GM12878 (cell line): ENCODE data around the gene CDSN. TPM values are rescaled to one million over a fixed set of nuclear protein-coding genes. Genes with fewer than 3 reads are reported as not detected.

Experiments used
- ATAC-seq: fragments of 200-7000 bp; cut with Tn5 transposase; 3 replicates; pipeline ENCODE4 v1.9.1; 2020; ENCODE audit warnings: mild to moderate bottlenecking, moderate library complexity
- BruUV-seq: library from RNA; stranded (reverse); fragments of 400-500 nt; replicated peaks from 2 replicates; lab custom pipeline; 2021; lab: Mats Ljungman, UMichigan
- CTCF ChIA-PET: fragments of 300-600 bp; sonication (Branson Sonifier 250); formaldehyde crosslinking; extraction: SDS; loops from one replicate; lab custom pipeline; 2021; ENCODE audit warnings: inconsistent platforms; lab: Yijun Ruan, JAX
- POLR2A ChIA-PET: fragments of 350-600 bp; formaldehyde crosslinking; extraction: SDS; loops from one replicate; lab custom pipeline; 2021; ENCODE audit warnings: inconsistent platforms; lab: Charles Lee
- RAD21 ChIA-PET: fragments of 300-600 bp; sonication (Branson Sonifier 250); formaldehyde crosslinking; loops from one replicate; lab custom pipeline; 2023; ENCODE audit warnings: antibody characterized with exemption; ENCODE audit not compliant: unreplicated experiment; lab: Charles Lee
- SMC1A ChIA-PET: fragments of 300-600 bp; sonication (Branson Sonifier 250); formaldehyde crosslinking; loops from one replicate; lab custom pipeline; 2023; ENCODE audit not compliant: unreplicated experiment, uncharacterized antibody; lab: Charles Lee
- DNase-seq: peaks from one replicate; pipeline ENCODE4 v3.0.0-alpha.2; 2011; ENCODE audit warnings: low read depth, low spot score
- FAIRE-seq: peaks from 3 replicates; lab custom pipeline; 2011; peaks lifted over from hg19 to GRCh38; lab: Jason Lieb, UNC
- H2AFZ ChIP-seq: 2 replicates; pipeline ENCODE4 v1.6.0; 2011; ENCODE audit warnings: low read depth, low read length, control low read depth; ENCODE audit not compliant: control insufficient read depth
- H3K27ac ChIP-seq: 2 replicates; pipeline ENCODE4 v1.5.1; 2011; ENCODE audit warnings: control low read depth; ENCODE audit not compliant: control insufficient read depth, insufficient read depth
- H3K27me3 ChIP-seq, 2 experiments: replicated peaks in 1 of 2; 2 replicates each; pipeline versions ENCODE4 v1.6.0 to v1.6.1; 2011; ENCODE audit warnings: low read length in 1 of 2; ENCODE audit not compliant: control insufficient read depth in 2 of 2, insufficient read depth in 2 of 2
- H3K36me3 ChIP-seq, 2 experiments: 2 replicates each; pipeline ENCODE4 v1.5.1; 2011; ENCODE audit warnings: low read length in 1 of 2; ENCODE audit not compliant: control insufficient read depth in 2 of 2, insufficient read depth in 2 of 2
- H3K4me1 ChIP-seq: 2 replicates; pipeline ENCODE4 v1.6.1; 2011; ENCODE audit warnings: mild to moderate bottlenecking, low read length, moderate library complexity, mixed read lengths; ENCODE audit not compliant: control insufficient read depth, insufficient read depth
- H3K4me2 ChIP-seq: 2 replicates; pipeline ENCODE4 v1.6.0; 2011; ENCODE audit warnings: control low read depth; ENCODE audit not compliant: control insufficient read depth, insufficient read depth
- H3K4me3 ChIP-seq: fragments of 200-600 bp; sonication (generic); 2 replicates; pipeline ENCODE4 v1.5.1; 2016
- H3K79me2 ChIP-seq: 2 replicates; pipeline ENCODE4 v1.6.0; 2011; ENCODE audit warnings: low read length; ENCODE audit not compliant: control insufficient read depth, insufficient read depth
- H3K9ac ChIP-seq: 2 replicates; pipeline ENCODE4 v1.8.0; 2011; ENCODE audit warnings: low read length, control low read depth, mixed read lengths; ENCODE audit not compliant: control insufficient read depth, insufficient read depth
- H3K9me3 ChIP-seq: replicated peaks from 3 replicates; pipeline ENCODE4 v1.5.1; 2011; ENCODE audit warnings: mild to moderate bottlenecking, low read length; ENCODE audit not compliant: control insufficient read depth, insufficient read depth
- H4K20me1 ChIP-seq: 2 replicates; pipeline ENCODE4 v1.6.0; 2011; ENCODE audit not compliant: control insufficient read depth, insufficient read depth
- ATF7 ChIP-seq: fragments of 450-650 bp; IDR thresholded peaks from 2 replicates; pipeline ENCODE4 v1.6.1; 2016; ENCODE audit warnings: low read depth, mild to moderate bottlenecking
- BCLAF1 ChIP-seq: fragments of 450-650 bp; IDR thresholded peaks from 2 replicates; pipeline ENCODE4 v1.6.1; 2017; ENCODE audit warnings: antibody characterized with exemption, mild to moderate bottlenecking, moderate library complexity
- IKZF2 ChIP-seq, 2 experiments: fragments of 450-650 bp; IDR thresholded peaks; 2 replicates each; pipeline ENCODE4 v1.6.1; 2017; ENCODE audit warnings: mild to moderate bottlenecking in 2 of 2, moderate library complexity in 2 of 2
- JUND ChIP-seq: IDR thresholded peaks from 2 replicates; pipeline ENCODE4 v1.6.1; 2012; ENCODE audit warnings: low read depth, mild to moderate bottlenecking, low read length, improper control_type of control experiment, moderate library complexity
- PML ChIP-seq: IDR thresholded peaks from 2 replicates; pipeline ENCODE4 v1.6.1; 2012; ENCODE audit warnings: low read length, inconsistent platforms
- YY1 ChIP-seq: IDR thresholded peaks from 2 replicates; pipeline ENCODE4 v1.6.1; 2011; ENCODE audit warnings: low read depth, mild to moderate bottlenecking, low read length
- ZNF274 ChIP-seq: IDR thresholded peaks from one replicate; pipeline ENCODE4 v1.8.0; 2011; ENCODE audit not compliant: insufficient read length, insufficient read depth
- WGBS: methylation state at CpG from one replicate; pipeline ENCODE4 v1.1.6; 2016; ENCODE audit warnings: low lambda C conversion rate; ENCODE audit not compliant: insufficient replicate concordance, insufficient coverage; ENCODE audit errors: missing lambda C conversion rate; 5-methylcytosine and 5-hydroxymethylcytosine counted together
- in situ Hi-C: fragments of 300-500 bp; cut with MboI; formaldehyde crosslinking; loops from 9 replicates; pipeline ENCODE4 v1.14.3; 2018; ENCODE audit warnings: mixed read lengths
- intact Hi-C: fragments of 100-400 bp; cut with micrococcal nuclease; formaldehyde crosslinking; loops from one replicate; pipeline ENCODE4 v1.14.2; 2022; ENCODE audit not compliant: unreplicated experiment
- polyA plus RNA-seq, 11 experiments: library from polyadenylated mRNA; depleted of rRNA in 4 of 11; unstranded in 6 of 11; stranded (reverse) in 5 of 11; fragments of >200 nt; fragmentation: Nextera tagmentation in 4 of 11; fragmentation: Illumina TruSeq in 1 of 11; extraction: Ambion mirVana in 4 of 11; extraction: Trizol in 1 of 11; gene quantifications; 1 replicate in 1 of 11; 2 replicates in 10 of 11; pipeline versions ENCODE4 v1.2.1 to v1.2.3, GENCODE V29; 2011 to 2016; ENCODE audit warnings: inconsistent platforms in 2 of 11, missing spikeins in 2 of 11, low read depth in 1 of 11
- total RNA-seq, 4 experiments: library from RNA; depleted of rRNA in 3 of 4; stranded (reverse); fragments of >200 nt in 3 of 4; fragmentation: Illumina TruSeq in 1 of 4; extraction: Trizol in 1 of 4; gene quantifications; 2 replicates each; pipeline versions ENCODE4 v1.2.1 to v1.2.3, GENCODE V29; 2013 to 2021

CDSN gene
- total and polyA plus RNA-seq, 10 of the 15 experiments (the other 5 are each of a cell fraction or from before 2014, with no cell fraction given), result 0.01 TPM; not detected in 9

- TF ChIP-seq BCLAF1, result no peak
- TF ChIP-seq, all 136 proteins: peak for 0
Measured at GRCh38 chr6:31144970-31145340, 24.7 kb upstream of the CDSN start (continued).

GRCh38 chr6:31144296-31144969, 24.2 kb upstream of the CDSN start:
- H3K4me2 ChIP-seq, result no peak overlapping the region
- ChIA-PET RAD21 (no interaction called here), CTCF (interaction anchor here (1.4 to 22.9 kb wide), 2 partner anchors 49 to 222 kb away, joined by 4 to 326 read pairs; no protein-coding TSS in a partner anchor), POLR2A (no interaction called here)
- H3K27me3 ChIP-seq, result no peaks in the 10 kb centered on the region
- no peak for DNase-seq
- peaks cover 4% of the 10 kb centered on the region; the same call in 1 of the 2 replicates for H3K4me1 ChIP-seq
- TF ChIP-seq YY1 (no peak), ATF7 (no peak), JUND (no peak), IKZF2 (IDR thresholded peaks at IDR 0.05) (no peak), PML (no peak), ZNF274 (no peak)
- TF ChIP-seq, all 136 proteins: peak for 0
- SMC1A ChIA-PET, result interaction anchor here (2.0 kb wide), 1 partner anchor 48 kb away, joined by 10 read pairs; no protein-coding TSS in a partner anchor
- Histone ChIP-seq H4K20me1 (no peaks in the 10 kb centered on the region), H3K36me3 (peaks cover 0 to 4% of the 10 kb centered on the region in 2 experiments; a peak in 1 of 4 replicates), H3K9ac (no peak overlapping the region), H3K4me3 (no peak overlapping the region), H3K79me2 (no peaks in the 10 kb centered on the region), H3K9me3 (no peaks in the 10 kb centered on the region), H3K27ac (no peak overlapping the region), H2AFZ (no peak overlapping the region)
- no peak for FAIRE-seq
- ATAC-seq, result no peak
- no TSS peak for BruUV-seq
- in situ Hi-C loops, result no loop called here
- WGBS, result 93% methylated on average over 17 of the region's 18 CpGs
- intact Hi-C loops, result no loop called here
